DND-41 (cell line): Measurements from ENCODE around the gene ZNF682.
"Not testable (repeated sequence)": the region's sequence is repeated elsewhere in the genome, so short reads cannot be mapped to it uniquely, and the experiment has no call there.

Experiments used
- ATAC-seq: fragments of 200-7000 bp; cut with Tn5 transposase; 3 replicates; pipeline ENCODE4 v1.9.1; 2021; ENCODE audit warnings: low read depth; ENCODE audit not compliant: insufficient read depth
- DNase-seq: peaks from one replicate; pipeline ENCODE4 v3.0.0-alpha.2; 2020
- H2AFZ ChIP-seq: 2 replicates; pipeline ENCODE4 v1.6.0; 2012; ENCODE audit warnings: low read depth, low read length
- H3K27ac ChIP-seq: 2 replicates; pipeline ENCODE4 v1.5.1; 2012; ENCODE audit warnings: low read length, inconsistent platforms
- H3K27me3 ChIP-seq: fragments of 200-600 bp; sonication (generic); 2 replicates; pipeline ENCODE4 v1.6.0; 2012; ENCODE audit warnings: low read length, mild to moderate bottlenecking, inconsistent platforms; ENCODE audit not compliant: insufficient read depth, poor library complexity
- H3K36me3 ChIP-seq: 2 replicates; pipeline ENCODE4 v1.5.1; 2012; ENCODE audit warnings: low read length, inconsistent platforms; ENCODE audit not compliant: insufficient read depth
- H3K4me1 ChIP-seq: 2 replicates; pipeline ENCODE4 v1.5.1; 2012; ENCODE audit warnings: mild to moderate bottlenecking, low read length; ENCODE audit not compliant: insufficient read depth
- H3K4me2 ChIP-seq: 2 replicates; pipeline ENCODE4 v1.6.0; 2012; ENCODE audit warnings: mild to moderate bottlenecking, moderate library complexity, low read length, inconsistent platforms; ENCODE audit not compliant: insufficient read depth
- H3K4me3 ChIP-seq, 2 experiments: fragments of 200-600 bp in 1 of 2; shearing (Covaris generic) in 1 of 2; 2 replicates each; pipeline ENCODE4 v1.5.1; 2012 to 2016; ENCODE audit warnings: inconsistent platforms in 2 of 2, low read length in 2 of 2, mild to moderate bottlenecking in 2 of 2, low read depth in 1 of 2, moderate library complexity in 1 of 2
- H3K79me2 ChIP-seq: 2 replicates; pipeline ENCODE4 v1.6.0; 2012; ENCODE audit warnings: low read length, inconsistent platforms; ENCODE audit not compliant: insufficient read depth
- H3K9ac ChIP-seq: 2 replicates; pipeline ENCODE4 v1.6.0; 2012; ENCODE audit warnings: low read depth, mild to moderate bottlenecking, inconsistent platforms, low read length, moderate library complexity
- H3K9me3 ChIP-seq: 2 replicates; pipeline ENCODE4 v1.5.1; 2012; ENCODE audit warnings: low read length, moderate library complexity, mild to moderate bottlenecking, inconsistent platforms; ENCODE audit not compliant: insufficient read depth, severe bottlenecking
- H4K20me1 ChIP-seq: 2 replicates; pipeline ENCODE4 v1.6.0; 2012; ENCODE audit warnings: low read length; ENCODE audit not compliant: insufficient read depth
- CTCF ChIP-seq: IDR thresholded peaks from 2 replicates; pipeline ENCODE4 v1.5.1; 2012; ENCODE audit warnings: borderline replicate concordance, low read length, moderate library complexity, mild to moderate bottlenecking; ENCODE audit not compliant: poor library complexity, severe bottlenecking; ENCODE audit errors: extremely low read depth
- EZH2 ChIP-seq: IDR thresholded peaks from 3 replicates; pipeline ENCODE4 v1.6.1; 2012; ENCODE audit warnings: borderline replicate concordance, low read depth, mild to moderate bottlenecking, moderate library complexity, low read length, inconsistent platforms; ENCODE audit not compliant: severe bottlenecking

Gene ZNF682

DNA sequence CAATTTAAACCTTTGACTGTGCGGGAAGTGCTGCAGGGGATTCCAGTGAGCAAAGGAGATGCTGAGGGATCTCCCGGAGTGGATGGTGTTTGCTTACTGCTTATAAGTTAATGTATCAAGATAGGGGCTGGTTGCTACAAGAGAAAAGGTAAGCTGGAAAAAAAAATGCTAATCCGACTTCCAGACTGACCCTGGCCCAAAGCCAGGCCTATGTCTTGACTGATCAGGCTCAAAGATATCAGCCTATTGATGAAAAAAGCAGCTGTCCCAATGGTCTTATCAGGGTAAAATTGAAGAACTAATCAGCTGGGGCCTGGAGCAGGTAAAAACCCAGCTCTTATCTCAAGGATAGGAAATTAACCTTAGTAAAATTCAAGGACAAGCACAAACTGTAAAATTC is 27.6 kb upstream of the ZNF682 start:
- Histone ChIP-seq H3K9me3 (peaks cover 5% of the 10 kb centered on the region), H3K36me3 (no peaks in the 10 kb centered on the region), H3K79me2 (no peaks in the 10 kb centered on the region), H3K9ac (no peak overlapping the region), H3K27me3 (no peaks in the 10 kb centered on the region), H3K4me1 (no peaks in the 10 kb centered on the region), H3K27ac (no peak overlapping the region), H3K4me3 (no peak overlapping the region), H3K4me2 (no peak overlapping the region), H4K20me1 (no peaks in the 10 kb centered on the region), H2AFZ (no peak overlapping the region)
- no peak for TF ChIP-seq EZH2
- no peak for TF ChIP-seq CTCF
- no peak for DNase-seq
- ATAC-seq = no peak

DNA sequence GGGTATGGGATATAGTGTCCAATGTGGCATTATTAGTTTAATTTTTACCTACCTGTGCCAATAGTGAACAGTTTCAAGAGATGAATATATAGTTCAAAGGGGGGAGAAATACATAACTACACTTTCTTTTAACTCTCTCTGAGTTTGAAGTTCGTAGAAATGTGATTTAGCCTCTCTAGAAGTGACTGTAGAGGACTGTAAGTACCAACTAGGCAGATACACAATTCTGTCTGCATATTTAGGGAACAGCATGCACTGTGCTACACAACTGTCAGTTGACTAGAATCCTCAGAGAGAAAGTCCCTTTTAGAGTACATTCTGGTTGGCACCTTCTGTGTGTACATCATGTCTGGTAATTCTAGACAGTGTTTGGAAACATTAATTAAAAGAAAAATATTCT is 21.0 kb upstream of the ZNF682 start:
- H3K27me3 ChIP-seq = no peaks in the 10 kb centered on the region

GRCh38 chr19:20058738-20059137 is 19.4 kb upstream of the ZNF682 start:
- not testable (repeated sequence) for H3K27me3 ChIP-seq, ATAC-seq, H3K79me2 ChIP-seq, H3K27ac ChIP-seq, H3K4me2 ChIP-seq, H3K9me3 ChIP-seq, H3K4me1 ChIP-seq, H3K9ac ChIP-seq, DNase-seq, H3K4me3 ChIP-seq, H3K36me3 ChIP-seq, H2AFZ ChIP-seq, H4K20me1 ChIP-seq

More for the DNA sequence above, 21.0 kb upstream of the ZNF682 start:
- Histone ChIP-seq H3K9me3 (no peaks in the 10 kb centered on the region), H3K79me2 (no peaks in the 10 kb centered on the region), H4K20me1 (no peaks in the 10 kb centered on the region), H3K9ac (no peak overlapping the region), H3K36me3 (no peaks in the 10 kb centered on the region), H3K4me2 (no peak overlapping the region), H2AFZ (no peak overlapping the region), H3K4me1 (no peaks in the 10 kb centered on the region), H3K4me3 (no peak overlapping the region), H3K27ac (no peak overlapping the region)
- ATAC-seq = no peak
- TF ChIP-seq EZH2 (no peak), CTCF (no peak)
- DNase-seq = no peak

- peak overlapping the region; percentile 88 for H2AFZ ChIP-seq
- peaks cover 14% of the 10 kb centered on the region for H3K4me1 ChIP-seq
- H3K4me3 ChIP-seq = peak overlapping the region; percentile 31 to 84; a peak in 3 of 4 replicates
- no peaks in the 10 kb centered on the region for H3K36me3 ChIP-seq
- H3K79me2 ChIP-seq = no peaks in the 10 kb centered on the region
- H4K20me1 ChIP-seq = no peaks in the 10 kb centered on the region
- H3K27me3 ChIP-seq = no peaks in the 10 kb centered on the region
- H3K9me3 ChIP-seq = peaks cover 4% of the 10 kb centered on the region
- peak; percentile 88 for ATAC-seq
- TF ChIP-seq CTCF = no peak
- no peak for TF ChIP-seq EZH2
- H3K9ac ChIP-seq = peak overlapping the region; percentile 47
- DNase-seq = peak; percentile 75
- peak overlapping the region; percentile 49 for H3K27ac ChIP-seq
- peak overlapping the region; percentile 86 for H3K4me2 ChIP-seq
Observed at GRCh38 chr19:20051841-20052768, 12.8 kb upstream of the ZNF682 start.

DNA sequence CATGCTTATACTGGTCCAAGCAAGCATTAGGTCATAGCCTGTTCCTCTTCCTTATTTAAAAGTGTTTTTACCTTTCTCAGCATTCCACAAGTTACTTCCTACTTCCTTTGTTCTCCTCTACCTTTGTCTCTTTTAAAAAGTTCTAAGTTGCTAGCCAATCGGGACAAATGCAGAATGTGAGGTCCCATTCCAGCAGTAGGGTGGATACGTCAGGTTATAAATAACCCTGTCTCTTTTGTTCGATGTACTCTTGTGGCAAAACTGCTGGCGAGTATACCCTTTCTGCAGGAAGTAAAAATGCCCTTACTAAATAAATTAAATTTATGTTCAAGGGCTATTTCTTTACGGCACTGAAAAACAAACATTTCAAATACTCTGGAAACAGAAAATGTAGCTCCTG is 6.4 kb upstream of the ZNF682 start:
- H3K36me3 ChIP-seq, H3K4me1 ChIP-seq, H4K20me1 ChIP-seq, H3K27me3 ChIP-seq, H3K27ac ChIP-seq, DNase-seq, H3K9me3 ChIP-seq, H3K9ac ChIP-seq, H3K4me2 ChIP-seq, H3K4me3 ChIP-seq, H3K79me2 ChIP-seq, ATAC-seq, H2AFZ ChIP-seq: not testable (repeated sequence)
